GM21786 (cell line): ENCODE results near the gene TUBA1C.
"Not testable (repeated sequence)": the region's sequence is repeated elsewhere in the genome, so short reads cannot be mapped to it uniquely, and the experiment has no call there.

Experiments
- ATAC-seq: cut with Tn5 transposase; IDR thresholded peaks from one replicate; pipeline ENCODE4 v1.9.1; 2021; ENCODE audit not compliant: unreplicated experiment

Gene TUBA1C

GRCh38 chr12:49282740-49283375 lies 18.0 kb downstream of the TUBA1C start:
- ATAC-seq, result not testable (repeated sequence)

GRCh38 chr12:49283541-49284429 lies 18.9 kb downstream of the TUBA1C start:
- ATAC-seq, result no peak

DNA sequence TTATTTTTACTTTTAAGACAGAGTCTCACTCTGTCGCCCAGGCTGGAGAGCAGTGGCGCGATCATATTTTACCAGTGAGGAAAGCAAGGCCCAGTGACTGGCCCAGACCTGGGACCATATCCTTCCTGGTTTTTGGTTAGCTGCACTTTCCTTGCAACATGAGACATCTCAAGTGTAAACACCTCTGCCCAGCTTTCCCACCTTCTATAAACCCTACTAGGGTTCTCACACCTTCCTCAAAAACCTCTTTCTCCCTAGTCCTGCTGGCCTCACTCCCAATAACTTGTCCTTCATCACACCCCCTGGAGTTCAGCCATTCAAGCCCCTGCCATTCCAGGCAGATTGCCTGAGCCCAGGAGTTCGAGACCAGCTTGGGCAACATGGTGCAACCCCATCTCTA lies 19.8 kb downstream of the TUBA1C start:
- no peak for ATAC-seq

DNA sequence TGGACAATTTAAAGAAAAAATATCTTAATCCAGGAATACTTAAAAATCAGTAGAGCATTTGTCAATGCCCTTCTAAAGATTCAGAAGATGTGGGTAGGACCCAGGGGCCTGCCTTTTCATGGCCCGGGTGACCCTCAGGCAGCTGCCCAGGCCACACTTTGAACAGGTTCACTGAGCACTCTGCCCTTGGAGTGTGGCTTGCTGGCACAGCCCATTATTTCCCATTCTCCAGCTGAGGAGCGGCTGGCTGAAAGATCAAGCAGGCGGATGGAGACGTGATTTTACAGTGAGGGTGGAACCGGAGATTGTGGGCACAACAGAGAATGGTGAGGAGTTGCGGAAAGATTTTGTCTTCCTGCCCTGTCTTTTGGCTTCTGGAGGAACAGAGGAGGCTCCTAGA lies 23.0 kb downstream of the TUBA1C start:
- ATAC-seq, result no peak

- ATAC-seq, result no peak
Observed at GRCh38 chr12:49288412-49288853, 23.6 kb downstream of the TUBA1C start.

DNA sequence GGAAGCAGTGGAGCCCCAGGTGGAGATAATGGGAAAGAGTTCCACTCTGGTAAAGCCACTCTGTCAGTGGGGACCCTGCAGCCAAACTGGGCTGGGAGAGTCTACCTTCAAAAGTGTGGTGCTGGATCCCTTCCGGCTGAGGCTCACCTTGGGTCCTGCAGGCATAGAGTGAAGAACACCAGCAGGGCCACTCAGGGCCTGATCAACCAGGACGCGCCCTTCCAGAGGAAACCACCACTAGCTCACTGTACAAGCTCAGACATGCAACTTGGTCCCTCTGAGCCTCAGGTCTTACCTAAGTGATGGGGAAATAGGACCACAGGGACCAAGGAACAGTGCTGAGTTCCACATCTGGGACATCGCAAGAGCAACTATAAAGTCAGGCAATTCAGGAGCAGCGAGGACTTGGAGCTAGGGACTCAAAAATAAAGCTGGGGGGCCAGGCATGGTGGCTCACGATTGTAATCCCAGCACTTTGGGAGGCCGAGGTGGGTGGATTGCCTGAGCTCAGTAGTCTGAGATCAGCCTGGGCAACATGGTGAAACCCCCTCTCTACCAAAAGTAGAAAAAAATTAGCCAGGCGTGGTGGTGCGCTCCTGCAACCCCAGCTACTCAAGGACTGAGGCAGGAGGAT lies 24.2 kb downstream of the TUBA1C start:
- no peak for ATAC-seq

GRCh38 chr12:49292729-49293055 lies 27.8 kb downstream of the TUBA1C start:
- ATAC-seq, result no peak

DNA sequence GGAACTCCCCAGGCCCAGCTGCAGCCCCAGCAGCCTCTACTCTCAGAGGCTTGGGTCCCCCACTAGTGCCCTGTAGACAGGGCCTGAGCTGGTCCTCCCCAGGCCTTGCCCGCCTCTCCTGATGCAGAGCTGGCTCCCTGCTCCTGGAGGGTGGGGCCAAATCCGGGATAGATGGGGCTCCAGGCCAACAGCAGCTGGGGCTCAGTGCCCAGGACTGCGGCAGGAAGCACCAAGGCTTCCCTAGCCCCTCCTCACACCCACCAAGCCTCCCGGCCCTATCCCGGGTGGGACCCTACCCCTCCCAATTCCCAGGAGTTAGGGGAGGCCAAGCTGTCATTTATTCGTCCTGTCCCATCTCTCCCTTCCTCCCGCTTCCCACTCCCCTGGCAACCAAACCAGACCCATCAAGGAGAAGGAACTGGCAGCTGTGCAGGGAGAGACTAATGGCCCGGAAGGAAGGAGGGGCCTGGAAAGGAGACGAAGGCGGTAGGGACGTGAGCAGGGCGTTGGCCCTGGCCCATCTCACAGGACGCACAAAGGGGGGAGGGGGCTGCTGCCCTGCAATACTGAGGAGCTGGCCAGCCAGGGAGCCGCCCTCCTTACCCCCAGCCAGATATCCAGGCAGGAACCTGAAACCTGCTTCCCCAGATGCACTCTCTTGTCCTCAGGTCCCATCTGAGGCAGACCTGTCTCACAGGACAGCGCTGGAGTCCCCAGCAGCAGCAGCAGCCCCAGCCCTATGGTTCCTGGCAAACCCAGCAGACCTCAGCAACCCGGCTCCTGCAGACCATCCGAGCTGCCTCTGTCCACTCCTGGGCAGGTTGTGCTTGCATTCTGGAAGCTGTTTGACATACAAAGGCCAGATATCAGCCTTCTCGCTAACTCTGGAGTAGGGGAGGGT lies 28.4 kb downstream of the TUBA1C start:
- ATAC-seq, result no peak

DNA sequence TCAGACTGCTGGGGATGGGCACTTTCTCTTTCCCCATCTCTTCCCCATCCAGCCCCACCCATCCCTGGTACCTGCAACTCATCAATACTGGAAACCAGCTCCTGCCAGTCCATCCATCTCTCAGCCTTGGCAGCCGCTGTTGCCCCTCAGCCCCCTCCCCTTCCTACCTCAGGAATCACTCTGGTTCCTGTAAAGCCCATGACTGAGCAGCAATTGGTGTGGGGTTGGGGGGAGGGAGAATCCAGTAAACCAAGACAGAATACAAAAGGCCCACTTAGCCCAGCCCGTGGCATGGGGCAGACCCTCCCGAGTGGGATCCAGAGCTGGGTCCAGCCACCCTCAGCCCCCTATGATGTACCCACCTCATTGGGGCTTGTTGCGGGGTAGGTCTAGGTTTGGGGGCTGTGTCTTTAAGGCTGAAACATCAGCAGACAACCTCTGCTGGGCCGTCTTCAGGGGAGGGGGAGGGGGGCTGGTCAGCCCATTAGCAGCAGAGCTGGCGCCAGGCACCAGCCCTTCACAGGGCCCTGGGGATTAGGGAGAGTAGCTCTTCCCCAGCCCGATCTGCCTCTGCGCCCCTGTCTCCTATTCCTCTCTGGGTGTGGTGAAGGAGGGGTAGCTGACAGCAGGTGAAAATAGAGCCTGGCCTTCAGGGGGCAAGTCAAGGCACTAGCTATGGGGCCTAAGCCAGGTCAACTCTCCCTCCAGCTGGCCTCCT lies 29.4 kb downstream of the TUBA1C start:
- no peak for ATAC-seq

GRCh38 chr12:49294804-49295081 lies 29.9 kb downstream of the TUBA1C start:
- ATAC-seq, result no peak

DNA sequence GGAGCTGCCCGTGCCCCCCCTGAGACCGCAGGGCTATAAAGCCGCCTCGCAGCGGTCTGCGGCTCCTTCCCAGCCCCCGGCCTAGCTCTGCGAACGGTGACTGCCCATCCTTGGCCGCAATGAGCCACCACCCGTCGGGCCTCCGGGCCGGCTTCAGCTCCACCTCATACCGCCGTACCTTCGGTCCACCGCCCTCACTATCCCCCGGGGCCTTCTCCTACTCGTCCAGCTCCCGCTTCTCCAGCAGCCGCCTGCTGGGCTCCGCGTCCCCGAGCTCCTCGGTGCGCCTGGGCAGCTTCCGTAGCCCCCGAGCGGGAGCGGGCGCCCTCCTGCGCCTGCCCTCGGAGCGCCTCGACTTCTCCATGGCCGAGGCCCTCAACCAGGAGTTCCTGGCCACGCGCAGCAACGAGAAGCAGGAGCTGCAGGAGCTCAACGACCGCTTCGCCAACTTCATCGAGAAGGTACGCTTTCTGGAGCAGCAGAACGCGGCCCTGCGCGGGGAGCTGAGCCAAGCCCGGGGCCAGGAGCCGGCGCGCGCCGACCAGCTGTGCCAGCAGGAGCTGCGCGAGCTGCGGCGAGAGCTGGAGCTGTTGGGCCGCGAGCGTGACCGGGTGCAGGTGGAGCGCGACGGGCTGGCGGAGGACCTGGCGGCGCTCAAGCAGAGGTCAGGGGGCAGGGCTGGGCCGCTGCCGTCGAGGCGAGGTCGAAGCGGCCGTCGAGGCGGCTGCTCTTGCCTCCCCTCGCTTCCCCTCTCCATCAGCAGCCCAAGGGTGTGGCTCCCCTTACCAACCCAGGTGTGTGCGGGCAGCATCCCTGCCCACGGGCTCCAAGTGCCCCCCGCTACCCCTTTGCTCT lies 30.4 kb downstream of the TUBA1C start, which contains the start of gene PRPH:
PRPH (plus strand) TSS at position 66 of the 855 bp plus-strand sequence; CDS start at position 120, 54 bp downstream.
- no peak for ATAC-seq

- ATAC-seq, result no peak
Observed at GRCh38 chr12:49296034-49296835, 31.4 kb downstream of the TUBA1C start.

DNA sequence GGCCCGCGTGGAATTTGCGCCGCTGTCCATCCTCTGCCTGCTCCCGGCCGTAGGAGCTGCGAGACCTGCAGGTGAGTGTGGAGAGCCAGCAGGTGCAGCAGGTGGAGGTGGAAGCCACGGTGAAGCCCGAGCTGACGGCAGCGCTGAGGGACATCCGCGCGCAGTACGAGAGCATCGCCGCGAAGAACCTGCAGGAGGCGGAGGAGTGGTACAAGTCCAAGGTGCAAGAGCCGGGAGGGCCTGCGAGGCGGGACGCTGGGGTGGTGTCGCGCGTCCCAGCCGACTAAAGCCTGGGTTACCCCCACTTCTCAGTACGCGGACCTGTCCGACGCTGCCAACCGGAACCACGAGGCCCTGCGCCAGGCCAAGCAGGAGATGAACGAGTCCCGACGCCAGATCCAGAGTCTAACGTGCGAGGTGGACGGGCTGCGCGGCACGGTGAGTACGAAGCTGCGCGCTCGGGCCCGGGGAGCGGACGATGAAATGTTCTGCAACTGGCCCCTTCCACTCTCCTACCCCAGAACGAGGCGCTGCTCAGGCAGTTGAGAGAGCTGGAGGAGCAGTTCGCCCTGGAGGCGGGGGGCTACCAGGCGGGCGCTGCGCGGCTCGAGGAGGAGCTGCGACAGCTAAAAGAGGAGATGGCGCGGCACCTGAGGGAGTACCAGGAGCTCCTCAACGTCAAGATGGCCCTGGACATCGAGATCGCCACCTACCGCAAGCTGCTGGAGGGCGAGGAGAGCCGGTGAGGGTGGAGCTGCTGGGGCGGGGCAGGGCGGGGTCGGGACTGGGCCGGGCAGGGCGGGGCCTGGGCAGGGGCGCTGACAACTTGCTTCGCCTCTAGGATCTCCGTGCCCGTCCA lies 32.2 kb downstream of the TUBA1C start:
- ATAC-seq, result no peak

DNA sequence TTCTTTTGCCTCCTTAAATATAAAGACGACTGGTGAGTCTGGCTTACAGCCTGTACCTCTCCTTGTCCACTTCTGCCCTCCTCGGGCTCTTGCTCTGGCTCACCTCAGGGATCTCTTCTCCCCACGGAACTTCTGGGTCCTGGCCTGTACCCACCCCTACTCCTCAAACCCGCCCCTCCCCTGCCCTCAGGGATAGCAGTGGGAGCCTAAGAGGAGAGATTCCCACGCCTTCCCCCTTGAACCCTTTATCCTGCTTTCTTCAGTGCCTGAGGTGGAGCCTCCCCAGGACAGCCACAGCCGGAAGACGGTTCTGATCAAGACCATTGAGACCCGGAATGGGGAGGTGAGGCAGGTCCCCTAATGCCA lies 32.8 kb downstream of the TUBA1C start:
- no peak for ATAC-seq

DNA sequence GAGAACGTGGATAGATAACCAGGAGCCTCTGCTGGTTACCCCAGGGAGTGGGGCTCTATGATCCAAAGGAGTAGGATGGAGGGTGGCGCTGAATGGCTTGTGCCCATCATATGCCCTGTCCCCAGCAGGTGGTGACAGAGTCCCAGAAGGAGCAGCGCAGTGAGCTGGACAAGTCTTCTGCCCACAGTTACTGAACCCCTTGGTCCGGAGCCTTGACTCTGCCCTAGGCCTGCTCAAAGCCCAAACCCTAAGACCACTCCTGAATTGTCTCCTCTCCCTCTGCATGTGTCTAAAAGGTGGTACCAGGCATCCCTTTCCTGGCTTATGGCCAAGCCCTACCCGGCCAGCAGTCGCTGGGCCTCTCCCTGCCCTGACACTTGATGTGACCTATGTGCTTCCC lies 33.3 kb downstream of the TUBA1C start:
- no peak for ATAC-seq

GRCh38 chr12:49301760-49302159 lies 36.9 kb downstream of the TUBA1C start:
- no peak for ATAC-seq

DNA sequence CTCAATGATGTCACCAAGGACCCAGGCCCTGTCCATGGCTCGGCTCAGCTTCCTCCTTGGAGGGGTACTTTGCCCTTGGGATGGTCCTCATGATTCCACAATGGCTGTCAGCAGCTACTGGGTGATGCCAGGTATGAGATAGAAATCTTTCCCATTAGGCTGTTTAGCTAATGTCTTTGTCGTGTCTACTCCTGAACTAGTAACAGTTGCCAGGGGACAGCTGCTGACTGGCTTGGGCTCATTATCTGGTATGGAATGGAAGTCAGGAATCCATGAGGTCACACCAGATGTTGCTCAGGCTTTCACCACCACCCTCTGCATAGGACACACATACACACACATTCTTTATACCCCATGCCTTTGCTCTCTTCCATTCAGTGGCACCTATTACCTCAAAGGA lies 39.3 kb downstream of the TUBA1C start:
- ATAC-seq, result no peak
